ENCODE measurements around the gene FAAH.

FAAH gene

DNA sequence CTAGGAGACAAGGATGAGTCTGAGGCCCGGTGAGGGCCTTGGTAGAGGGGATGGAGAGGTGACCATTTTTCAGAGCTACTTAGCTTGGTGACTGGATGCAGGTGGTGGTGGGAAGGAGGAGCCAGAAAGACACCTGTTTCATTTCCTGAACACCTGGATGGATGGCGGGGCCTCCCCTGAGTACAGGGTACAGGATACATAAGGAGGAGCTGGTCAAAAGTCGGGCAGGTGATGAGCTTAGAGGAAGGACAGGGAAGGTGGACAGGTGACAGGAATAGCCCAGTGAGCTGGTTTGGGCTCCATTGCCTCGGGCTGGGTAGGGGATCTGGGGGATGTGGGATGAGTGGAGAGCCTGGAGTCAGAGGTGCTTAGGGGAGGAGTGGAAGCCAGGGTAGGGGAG lies 6.3 kb downstream of the FAAH start:
- no peak for DNase-seq (ENCODE audit: low read depth in 1 of 2, low spot score in 1 of 2)
- TF ChIP-seq POLR2AphosphoS5 (IDR thresholded peaks at IDR 0.05; ENCODE audit: low read depth): no peak
- TF ChIP-seq, protein P1, sequence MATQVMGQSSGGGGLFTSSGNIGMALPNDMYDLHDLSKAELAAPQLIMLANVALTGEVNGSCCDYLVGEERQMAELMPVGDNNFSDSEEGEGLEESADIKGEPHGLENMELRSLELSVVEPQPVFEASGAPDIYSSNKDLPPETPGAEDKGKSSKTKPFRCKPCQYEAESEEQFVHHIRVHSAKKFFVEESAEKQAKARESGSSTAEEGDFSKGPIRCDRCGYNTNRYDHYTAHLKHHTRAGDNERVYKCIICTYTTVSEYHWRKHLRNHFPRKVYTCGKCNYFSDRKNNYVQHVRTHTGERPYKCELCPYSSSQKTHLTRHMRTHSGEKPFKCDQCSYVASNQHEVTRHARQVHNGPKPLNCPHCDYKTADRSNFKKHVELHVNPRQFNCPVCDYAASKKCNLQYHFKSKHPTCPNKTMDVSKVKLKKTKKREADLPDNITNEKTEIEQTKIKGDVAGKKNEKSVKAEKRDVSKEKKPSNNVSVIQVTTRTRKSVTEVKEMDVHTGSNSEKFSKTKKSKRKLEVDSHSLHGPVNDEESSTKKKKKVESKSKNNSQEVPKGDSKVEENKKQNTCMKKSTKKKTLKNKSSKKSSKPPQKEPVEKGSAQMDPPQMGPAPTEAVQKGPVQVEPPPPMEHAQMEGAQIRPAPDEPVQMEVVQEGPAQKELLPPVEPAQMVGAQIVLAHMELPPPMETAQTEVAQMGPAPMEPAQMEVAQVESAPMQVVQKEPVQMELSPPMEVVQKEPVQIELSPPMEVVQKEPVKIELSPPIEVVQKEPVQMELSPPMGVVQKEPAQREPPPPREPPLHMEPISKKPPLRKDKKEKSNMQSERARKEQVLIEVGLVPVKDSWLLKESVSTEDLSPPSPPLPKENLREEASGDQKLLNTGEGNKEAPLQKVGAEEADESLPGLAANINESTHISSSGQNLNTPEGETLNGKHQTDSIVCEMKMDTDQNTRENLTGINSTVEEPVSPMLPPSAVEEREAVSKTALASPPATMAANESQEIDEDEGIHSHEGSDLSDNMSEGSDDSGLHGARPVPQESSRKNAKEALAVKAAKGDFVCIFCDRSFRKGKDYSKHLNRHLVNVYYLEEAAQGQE (IDR thresholded peaks at IDR 0.05; ENCODE audit: insufficient replicate concordance, low read depth): no peak
- no peaks in the 10 kb centered on the region for H3K27me3 ChIP-seq (ENCODE audit: insufficient read depth, poor library complexity, severe bottlenecking)
- H3K4me3 ChIP-seq (replicated peaks; ENCODE audit: insufficient read depth, low read length): no peak overlapping the region
- H3K27ac ChIP-seq (replicated peaks): no peak overlapping the region

DNA sequence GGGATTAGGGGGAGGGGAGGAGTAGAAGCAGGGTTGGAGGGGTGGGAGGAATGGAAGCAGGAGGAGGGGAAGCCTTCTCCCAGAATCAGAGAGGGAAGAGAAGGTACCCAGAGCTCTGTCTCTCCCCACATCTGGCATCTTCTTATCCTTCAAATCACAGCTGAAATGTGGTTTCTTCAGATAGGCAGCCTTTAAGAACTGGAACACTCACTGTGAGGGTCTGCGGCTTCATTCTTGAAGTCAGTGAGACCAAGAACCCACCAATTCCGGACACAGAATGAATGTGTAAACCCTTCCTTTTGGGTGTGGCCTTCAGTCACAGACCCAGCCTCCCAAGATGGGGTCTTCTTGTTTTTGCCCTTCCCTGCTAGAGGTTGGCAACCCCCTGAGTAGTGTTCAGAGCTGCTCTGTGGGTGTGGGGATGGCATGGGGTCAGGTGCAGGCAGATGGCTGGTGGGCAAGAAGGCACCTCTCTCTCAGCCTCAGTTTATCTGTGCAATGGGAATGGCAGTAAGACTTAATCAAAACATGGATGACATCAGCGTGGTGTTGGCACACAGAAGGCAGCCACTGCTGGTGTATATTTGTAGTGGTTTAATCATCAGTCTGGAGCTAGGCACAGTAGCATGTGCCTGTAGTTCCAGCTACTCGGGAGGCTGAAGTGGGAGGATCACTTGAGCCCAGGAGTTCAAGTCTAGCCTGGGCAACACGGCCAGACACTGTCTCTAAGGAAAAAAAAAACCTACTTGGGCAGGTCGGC lies 7.2 kb downstream of the FAAH start:
- no peaks in the 10 kb centered on the region for H3K27me3 ChIP-seq (ENCODE audit: insufficient read depth, poor library complexity, severe bottlenecking)
- TF ChIP-seq, protein P2, sequence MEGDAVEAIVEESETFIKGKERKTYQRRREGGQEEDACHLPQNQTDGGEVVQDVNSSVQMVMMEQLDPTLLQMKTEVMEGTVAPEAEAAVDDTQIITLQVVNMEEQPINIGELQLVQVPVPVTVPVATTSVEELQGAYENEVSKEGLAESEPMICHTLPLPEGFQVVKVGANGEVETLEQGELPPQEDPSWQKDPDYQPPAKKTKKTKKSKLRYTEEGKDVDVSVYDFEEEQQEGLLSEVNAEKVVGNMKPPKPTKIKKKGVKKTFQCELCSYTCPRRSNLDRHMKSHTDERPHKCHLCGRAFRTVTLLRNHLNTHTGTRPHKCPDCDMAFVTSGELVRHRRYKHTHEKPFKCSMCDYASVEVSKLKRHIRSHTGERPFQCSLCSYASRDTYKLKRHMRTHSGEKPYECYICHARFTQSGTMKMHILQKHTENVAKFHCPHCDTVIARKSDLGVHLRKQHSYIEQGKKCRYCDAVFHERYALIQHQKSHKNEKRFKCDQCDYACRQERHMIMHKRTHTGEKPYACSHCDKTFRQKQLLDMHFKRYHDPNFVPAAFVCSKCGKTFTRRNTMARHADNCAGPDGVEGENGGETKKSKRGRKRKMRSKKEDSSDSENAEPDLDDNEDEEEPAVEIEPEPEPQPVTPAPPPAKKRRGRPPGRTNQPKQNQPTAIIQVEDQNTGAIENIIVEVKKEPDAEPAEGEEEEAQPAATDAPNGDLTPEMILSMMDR (IDR thresholded peaks at IDR 0.05; ENCODE audit: insufficient read depth, low read length): no peak
- no peak for TF ChIP-seq GABPA (IDR thresholded peaks at IDR 0.05; ENCODE audit: low read depth)
- DNase-seq (ENCODE audit: low read depth in 1 of 2, low spot score in 1 of 2): no peak
- H3K4me3 ChIP-seq (replicated peaks; ENCODE audit: insufficient read depth, low read length): no peak overlapping the region
- H3K27ac ChIP-seq (replicated peaks): no peak overlapping the region

DNA sequence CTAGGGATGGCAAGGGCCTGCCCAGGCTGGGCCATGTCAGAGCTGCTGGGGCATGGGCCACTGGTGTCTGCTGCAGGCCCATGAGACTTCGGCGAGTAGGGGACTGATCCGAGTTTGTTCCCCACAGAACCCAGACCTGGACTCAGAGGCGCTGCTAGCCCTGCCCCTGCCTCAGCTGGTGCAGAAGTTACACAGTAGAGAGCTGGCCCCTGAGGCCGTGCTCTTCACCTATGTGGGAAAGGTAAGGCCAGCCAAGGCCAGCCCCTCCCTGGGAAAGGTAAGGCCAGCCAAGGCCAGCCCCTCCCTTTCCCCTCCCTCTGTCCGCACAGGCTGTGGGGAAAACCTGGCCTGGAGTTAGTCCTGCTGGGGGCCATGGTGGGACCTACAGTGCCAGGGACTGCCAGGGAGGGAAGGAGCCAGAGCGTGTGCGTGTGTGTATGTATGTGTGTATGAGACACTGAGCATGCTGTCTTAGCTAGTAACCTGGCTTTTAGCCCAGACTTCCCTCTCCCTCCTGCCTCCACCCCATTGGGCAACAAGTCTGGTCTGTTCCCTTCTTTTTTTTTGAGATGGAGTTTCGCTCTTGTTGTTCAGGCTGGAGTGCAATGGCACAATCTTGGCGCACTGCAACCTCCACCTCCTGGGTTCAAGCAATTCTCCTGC lies 8.0 kb downstream of the FAAH start:
- no peaks in the 10 kb centered on the region for H3K27me3 ChIP-seq (ENCODE audit: insufficient read depth, poor library complexity, severe bottlenecking)
- H3K27ac ChIP-seq (replicated peaks): 0 out of 2 replicates have a peak overlapping the region, but pooled peaks have one; percentile 34
- no peak overlapping the region for H3K4me3 ChIP-seq (replicated peaks; ENCODE audit: insufficient read depth, low read length)
- DNase-seq (ENCODE audit: low read depth in 1 of 2, low spot score in 1 of 2): peak; percentile 80 to 93
- TF ChIP-seq GABPA (IDR thresholded peaks at IDR 0.05; ENCODE audit: low read depth): no peak
- peak; percentile 20; the same call in 1 of the 2 replicates for TF ChIP-seq SPI1 (IDR thresholded peaks at IDR 0.05; ENCODE audit: borderline replicate concordance, low read depth)
- TF ChIP-seq, protein P2 (IDR thresholded peaks at IDR 0.05; ENCODE audit: insufficient read depth, low read length): no peak
- TF ChIP-seq, protein P1 (IDR thresholded peaks at IDR 0.05; ENCODE audit: insufficient replicate concordance, low read depth): no peak
- TF ChIP-seq POLR2AphosphoS5 (IDR thresholded peaks at IDR 0.05; ENCODE audit: low read depth): no peak; the same call in 1 of the 2 replicates

DNA sequence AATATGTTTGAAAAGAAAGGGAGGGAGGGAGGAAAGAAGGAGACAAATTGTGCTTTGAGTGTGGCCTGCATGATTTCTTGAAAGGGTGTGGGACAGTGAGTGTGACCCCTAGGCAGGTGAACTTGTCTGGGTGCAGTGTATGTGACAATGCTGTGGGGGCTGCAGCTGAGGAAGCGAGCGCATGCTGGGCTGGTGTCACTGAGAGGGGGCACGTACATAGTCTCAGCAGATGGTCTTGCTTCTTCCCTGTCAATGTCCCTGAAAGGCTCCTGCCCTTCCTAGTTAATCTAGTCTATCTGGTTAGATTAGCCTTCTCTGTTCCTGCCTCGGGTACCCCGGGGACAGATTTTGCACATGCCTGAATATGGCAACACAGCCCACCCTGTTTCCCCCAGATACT lies 9.8 kb downstream of the FAAH start:
- TF ChIP-seq POLR2AphosphoS5 (IDR thresholded peaks at IDR 0.05; ENCODE audit: low read depth) (no peak), GABPA (IDR thresholded peaks at IDR 0.05; ENCODE audit: low read depth) (no peak), SPI1 (IDR thresholded peaks at IDR 0.05; ENCODE audit: borderline replicate concordance, low read depth) (no peak)
- TF ChIP-seq, protein P1 (IDR thresholded peaks at IDR 0.05; ENCODE audit: insufficient replicate concordance, low read depth): no peak
- TF ChIP-seq, protein P2 (IDR thresholded peaks at IDR 0.05; ENCODE audit: insufficient read depth, low read length): no peak
- Histone ChIP-seq H3K27me3 (ENCODE audit: insufficient read depth, poor library complexity, severe bottlenecking) (no peaks in the 10 kb centered on the region), H3K27ac (replicated peaks) (no peak overlapping the region), H3K4me3 (replicated peaks; ENCODE audit: insufficient read depth, low read length) (no peak overlapping the region)
- no peak for DNase-seq (ENCODE audit: low read depth in 1 of 2, low spot score in 1 of 2)

Measured in HL-60 (cell line).